HepG2 (cell line): ENCODE results near the gene SP6. TPM values are rescaled to one million over a fixed set of nuclear protein-coding genes. Genes with fewer than 3 reads are reported as not detected.

Source experiments
- ESRRA ChIP-seq: sonication (generic); formaldehyde crosslinking; IDR thresholded peaks from 2 replicates; pipeline ENCODE4 v1.5.1; 2020; ENCODE audit warnings: mild to moderate bottlenecking, low read depth, missing genetic modification reagents
- IKZF1 ChIP-seq: fragments of 450-650 bp; IDR thresholded peaks from 2 replicates; pipeline ENCODE4 v1.7.1; 2016
- KDM2A ChIP-seq: sonication (generic); formaldehyde crosslinking; IDR thresholded peaks from 2 replicates; pipeline ENCODE4 v1.4.0; 2020; ENCODE audit warnings: low read depth, missing genetic modification reagents, borderline replicate concordance
- KLF11 ChIP-seq: IDR thresholded peaks from 2 replicates; pipeline ENCODE4 v1.6.1; 2016; ENCODE audit warnings: missing compliant biosample characterization
- MTF2 ChIP-seq: sonication (generic); formaldehyde crosslinking; IDR thresholded peaks from 2 replicates; pipeline ENCODE4 v1.5.0; 2020; ENCODE audit warnings: missing genetic modification reagents, borderline replicate concordance
- PHB2 ChIP-seq: fragments of 450-650 bp; IDR thresholded peaks from 2 replicates; pipeline ENCODE4 v1.6.1; 2018; ENCODE audit not compliant: partially characterized antibody
- POLR2AphosphoS5 ChIP-seq: IDR thresholded peaks from 2 replicates; pipeline ENCODE4 v1.6.1; 2012; ENCODE audit warnings: low read depth, low read length
- SSRP1 ChIP-seq: IDR thresholded peaks from 2 replicates; pipeline ENCODE4 v1.6.1; 2016; ENCODE audit warnings: control low read depth
- TEAD2 ChIP-seq: sonication (generic); formaldehyde crosslinking; IDR thresholded peaks from 2 replicates; pipeline ENCODE4 v1.9.0; 2021; ENCODE audit warnings: missing genetic modification reagents
- THYN1 ChIP-seq: sonication (generic); formaldehyde crosslinking; IDR thresholded peaks from 2 replicates; pipeline ENCODE4 v1.8.1; 2023; ENCODE audit warnings: low read depth, mild to moderate bottlenecking, moderate library complexity, missing genetic modification reagents, borderline replicate concordance
- ZFX ChIP-seq: sonication (generic); formaldehyde crosslinking; IDR thresholded peaks from 2 replicates; pipeline ENCODE4 v1.4.0; 2020; ENCODE audit warnings: mild to moderate bottlenecking, low read depth, missing genetic modification reagents, moderate library complexity
- ZNF24 ChIP-seq: fragments of 450-650 bp; IDR thresholded peaks from 2 replicates; pipeline ENCODE4 v1.6.1; 2017; ENCODE audit warnings: antibody characterized with exemption, mild to moderate bottlenecking
- ZNF33B ChIP-seq: sonication (generic); formaldehyde crosslinking; IDR thresholded peaks from 2 replicates; pipeline ENCODE4 v1.5.1; 2020; ENCODE audit warnings: mild to moderate bottlenecking, missing genetic modification reagents
- ZNF460 ChIP-seq: sonication (generic); formaldehyde crosslinking; IDR thresholded peaks from 2 replicates; pipeline ENCODE4 v1.5.1; 2020; ENCODE audit warnings: missing genetic modification reagents, mild to moderate bottlenecking, borderline replicate concordance
- ZNF496 ChIP-seq: sonication (generic); formaldehyde crosslinking; IDR thresholded peaks from 2 replicates; pipeline ENCODE4 v1.8.1; 2023; ENCODE audit warnings: mild to moderate bottlenecking, moderate library complexity, missing genetic modification reagents; ENCODE audit not compliant: insufficient replicate concordance
- ZNF570 ChIP-seq: sonication (generic); formaldehyde crosslinking; IDR thresholded peaks from 2 replicates; pipeline ENCODE4 v1.4.0; 2020; ENCODE audit warnings: mild to moderate bottlenecking, missing genetic modification reagents, borderline replicate concordance
- ZNF816 ChIP-seq: sonication (generic); formaldehyde crosslinking; IDR thresholded peaks from 2 replicates; pipeline ENCODE4 v1.8.0; 2022; ENCODE audit warnings: missing genetic modification reagents, mild to moderate bottlenecking, borderline replicate concordance
- ZNF83 ChIP-seq: sonication (generic); formaldehyde crosslinking; IDR thresholded peaks from 2 replicates; pipeline ENCODE4 v1.4.0; 2020; ENCODE audit warnings: missing genetic modification reagents, mild to moderate bottlenecking, borderline replicate concordance
- polyA plus RNA-seq, 8 experiments: library from polyadenylated mRNA; depleted of rRNA in 3 of 8; stranded (reverse) in 7 of 8; unstranded in 1 of 8; fragments of >200 nt; fragmentation: Illumina TruSeq in 4 of 8; extraction: Trizol in 4 of 8; gene quantifications; 2 replicates each; pipeline versions ENCODE4 v1.2.1 to v1.2.3, GENCODE V29; 2011 to 2016; ENCODE audit warnings: low read depth in 4 of 8, missing spikeins in 1 of 8, mixed read lengths in 1 of 8; ENCODE audit not compliant: insufficient read depth in 1 of 8
- total RNA-seq, 5 experiments: library from RNA; depleted of rRNA; stranded (reverse); fragments of >200 nt; fragmentation: Illumina TruSeq; extraction: Trizol; gene quantifications; 2 replicates each; pipeline ENCODE4 v1.2.3, GENCODE V29; 2016; ENCODE audit warnings: low read depth in 1 of 5
- TF ChIP-seq, protein P1 (sequence below): sonication (generic); formaldehyde crosslinking; IDR thresholded peaks from 2 replicates; pipeline ENCODE4 v1.5.1; 2020; ENCODE audit warnings: missing genetic modification reagents, mild to moderate bottlenecking, borderline replicate concordance
- TF ChIP-seq, protein P2 (sequence below): sonication (generic); formaldehyde crosslinking; conservative IDR thresholded peaks from 2 replicates; pipeline ENCODE4 v1.5.0; 2020; ENCODE audit warnings: missing genetic modification reagents
- TF ChIP-seq, protein P3 (sequence below): sonication (generic); formaldehyde crosslinking; IDR thresholded peaks from 2 replicates; pipeline ENCODE4 v1.5.0; 2020; ENCODE audit warnings: mild to moderate bottlenecking, missing genetic modification reagents
- TF ChIP-seq, protein P4 (sequence below): sonication (generic); formaldehyde crosslinking; IDR thresholded peaks from 2 replicates; pipeline ENCODE4 v1.4.0; 2020; ENCODE audit warnings: missing genetic modification reagents
- TF ChIP-seq, protein P5 (sequence below): IDR thresholded peaks from 2 replicates; pipeline ENCODE4 v1.6.1; 2016
- TF ChIP-seq, protein P6 (sequence below): sonication (generic); formaldehyde crosslinking; IDR thresholded peaks from 2 replicates; pipeline ENCODE4 v1.8.0; 2023; ENCODE audit warnings: mild to moderate bottlenecking, missing genetic modification reagents

The SP6 gene
- total and polyA plus RNA-seq, 2 of the 13 experiments (the other 11 are each of a cell fraction or from before 2014, with no cell fraction given), result 0.07 TPM

DNA sequence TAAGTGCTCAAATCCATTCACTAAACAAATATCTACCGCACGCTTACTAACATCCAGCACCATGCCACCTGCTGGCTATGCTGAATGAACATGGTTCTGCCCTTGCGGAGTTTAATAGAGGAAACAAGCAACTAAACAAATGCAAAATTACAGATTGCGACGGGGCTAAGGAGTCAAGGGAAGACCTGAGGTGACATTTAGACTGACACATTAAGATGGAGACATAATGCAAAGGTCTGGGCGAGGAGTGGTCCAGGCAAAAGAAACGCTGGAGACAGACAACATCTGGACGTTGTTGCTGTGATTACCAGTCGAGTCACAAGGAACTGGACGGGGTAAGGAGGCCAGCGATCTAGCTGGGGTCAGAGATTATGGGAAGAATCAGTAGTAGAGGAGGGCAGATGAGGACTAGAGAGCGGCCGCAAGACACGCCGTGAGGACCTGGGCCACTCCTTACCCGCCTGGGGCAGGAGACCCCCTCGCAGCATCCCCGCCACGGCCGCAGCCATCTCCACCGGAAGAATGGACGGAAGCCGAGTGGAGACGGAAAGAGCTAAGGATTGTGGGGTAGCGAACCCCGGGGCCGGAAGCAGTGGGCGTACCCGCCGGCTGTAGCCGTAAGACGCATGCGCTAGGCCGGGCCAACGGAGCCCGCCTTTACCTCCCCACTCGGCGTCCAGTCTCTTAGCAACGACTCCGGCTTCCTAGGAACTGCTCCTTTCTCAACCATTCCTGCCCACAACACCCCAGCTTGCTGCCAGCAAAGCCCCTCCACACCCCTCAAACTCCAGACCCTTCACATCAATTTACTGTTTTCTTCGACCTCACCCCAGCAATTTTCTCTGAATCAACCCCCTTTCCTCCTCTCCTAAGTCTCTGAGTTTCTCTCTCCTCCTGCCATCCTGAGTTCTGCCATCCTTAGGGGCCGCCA, 19.7 kb downstream of the SP6 start, which contains the start of the genes LRRC46 and MRPL10 (continued):
- TF ChIP-seq KLF11, result peak; percentile 84; the same call in 1 of the 2 replicates
- TF ChIP-seq, protein P1, sequence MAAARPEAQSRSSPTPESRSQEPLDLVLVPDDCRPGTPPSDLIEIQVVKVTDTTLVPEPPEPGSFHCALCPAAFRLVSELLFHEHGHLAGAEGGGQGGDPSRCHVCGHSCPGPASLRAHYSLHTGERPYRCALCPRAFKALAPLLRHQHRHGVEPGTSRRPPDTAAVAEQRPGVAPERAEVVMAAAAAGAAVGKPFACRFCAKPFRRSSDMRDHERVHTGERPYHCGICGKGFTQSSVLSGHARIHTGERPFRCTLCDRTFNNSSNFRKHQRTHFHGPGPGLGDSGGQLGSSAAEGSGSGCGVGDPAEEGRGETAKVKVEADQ (CRISPR knock-in tag), result peak; percentile 94; the same call in 1 of the 2 replicates
- no peak for TF ChIP-seq ZNF496 (CRISPR knock-in tag)
- TF ChIP-seq MTF2 (CRISPR knock-in tag), result no peak
- peak; percentile 77; the same call in 1 of the 2 replicates for TF ChIP-seq ZNF83 (CRISPR knock-in tag)
- no peak for TF ChIP-seq ZNF570 (CRISPR knock-in tag)
- TF ChIP-seq, protein P2, sequence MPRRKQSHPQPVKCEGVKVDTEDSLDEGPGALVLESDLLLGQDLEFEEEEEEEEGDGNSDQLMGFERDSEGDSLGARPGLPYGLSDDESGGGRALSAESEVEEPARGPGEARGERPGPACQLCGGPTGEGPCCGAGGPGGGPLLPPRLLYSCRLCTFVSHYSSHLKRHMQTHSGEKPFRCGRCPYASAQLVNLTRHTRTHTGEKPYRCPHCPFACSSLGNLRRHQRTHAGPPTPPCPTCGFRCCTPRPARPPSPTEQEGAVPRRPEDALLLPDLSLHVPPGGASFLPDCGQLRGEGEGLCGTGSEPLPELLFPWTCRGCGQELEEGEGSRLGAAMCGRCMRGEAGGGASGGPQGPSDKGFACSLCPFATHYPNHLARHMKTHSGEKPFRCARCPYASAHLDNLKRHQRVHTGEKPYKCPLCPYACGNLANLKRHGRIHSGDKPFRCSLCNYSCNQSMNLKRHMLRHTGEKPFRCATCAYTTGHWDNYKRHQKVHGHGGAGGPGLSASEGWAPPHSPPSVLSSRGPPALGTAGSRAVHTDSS (CRISPR knock-in tag), result no peak
- TF ChIP-seq ZFX, result peak; percentile 86
- TF ChIP-seq SSRP1 (CRISPR knock-in tag), result no peak; the same call in 1 of the 2 replicates
- TF ChIP-seq, protein P3, sequence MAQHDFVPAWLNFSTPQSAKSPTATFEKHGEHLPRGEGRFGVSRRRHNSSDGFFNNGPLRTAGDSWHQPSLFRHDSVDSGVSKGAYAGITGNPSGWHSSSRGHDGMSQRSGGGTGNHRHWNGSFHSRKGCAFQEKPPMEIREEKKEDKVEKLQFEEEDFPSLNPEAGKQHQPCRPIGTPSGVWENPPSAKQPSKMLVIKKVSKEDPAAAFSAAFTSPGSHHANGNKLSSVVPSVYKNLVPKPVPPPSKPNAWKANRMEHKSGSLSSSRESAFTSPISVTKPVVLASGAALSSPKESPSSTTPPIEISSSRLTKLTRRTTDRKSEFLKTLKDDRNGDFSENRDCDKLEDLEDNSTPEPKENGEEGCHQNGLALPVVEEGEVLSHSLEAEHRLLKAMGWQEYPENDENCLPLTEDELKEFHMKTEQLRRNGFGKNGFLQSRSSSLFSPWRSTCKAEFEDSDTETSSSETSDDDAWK (CRISPR knock-in tag), result no peak
- no peak for TF ChIP-seq ZNF460 (CRISPR knock-in tag)
- TF ChIP-seq POLR2AphosphoS5, result peak; percentile 96
- TF ChIP-seq ESRRA (CRISPR knock-in tag), result peak; percentile 9; the same call in 1 of the 2 replicates
- no peak for TF ChIP-seq IKZF1
- no peak for TF ChIP-seq ZNF24
- TF ChIP-seq, protein P4, sequence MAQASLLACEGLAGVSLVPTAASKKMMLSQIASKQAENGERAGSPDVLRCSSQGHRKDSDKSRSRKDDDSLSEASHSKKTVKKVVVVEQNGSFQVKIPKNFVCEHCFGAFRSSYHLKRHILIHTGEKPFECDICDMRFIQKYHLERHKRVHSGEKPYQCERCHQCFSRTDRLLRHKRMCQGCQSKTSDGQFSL (CRISPR knock-in tag), result no peak
- TF ChIP-seq, protein P5, sequence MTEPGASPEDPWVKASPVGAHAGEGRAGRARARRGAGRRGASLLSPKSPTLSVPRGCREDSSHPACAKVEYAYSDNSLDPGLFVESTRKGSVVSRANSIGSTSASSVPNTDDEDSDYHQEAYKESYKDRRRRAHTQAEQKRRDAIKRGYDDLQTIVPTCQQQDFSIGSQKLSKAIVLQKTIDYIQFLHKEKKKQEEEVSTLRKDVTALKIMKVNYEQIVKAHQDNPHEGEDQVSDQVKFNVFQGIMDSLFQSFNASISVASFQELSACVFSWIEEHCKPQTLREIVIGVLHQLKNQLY (CRISPR knock-in tag), result peak; percentile 56
- TF ChIP-seq THYN1 (CRISPR knock-in tag), result no peak
- TF ChIP-seq, protein P6, sequence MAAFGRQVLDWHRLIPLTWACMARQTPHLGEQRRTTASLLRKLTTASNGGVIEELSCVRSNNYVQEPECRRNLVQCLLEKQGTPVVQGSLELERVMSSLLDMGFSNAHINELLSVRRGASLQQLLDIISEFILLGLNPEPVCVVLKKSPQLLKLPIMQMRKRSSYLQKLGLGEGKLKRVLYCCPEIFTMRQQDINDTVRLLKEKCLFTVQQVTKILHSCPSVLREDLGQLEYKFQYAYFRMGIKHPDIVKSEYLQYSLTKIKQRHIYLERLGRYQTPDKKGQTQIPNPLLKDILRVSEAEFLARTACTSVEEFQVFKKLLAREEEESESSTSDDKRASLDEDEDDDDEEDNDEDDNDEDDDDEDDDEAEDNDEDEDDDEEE (CRISPR knock-in tag), result peak; percentile 87
- TF ChIP-seq PHB2, result no peak
- TF ChIP-seq ZNF33B (CRISPR knock-in tag), result peak; percentile 21; the same call in 1 of the 2 replicates
- TF ChIP-seq ZNF816, result peak; percentile 45; the same call in 1 of the 2 replicates
- TF ChIP-seq KDM2A, result peak; percentile 99
- TF ChIP-seq TEAD2 (CRISPR knock-in tag), result no peak
